Measurements from ENCODE around the gene PKDREJ. TPM values are rescaled to one million over a fixed set of nuclear protein-coding genes. Genes with fewer than 3 reads are reported as not detected.

PKDREJ gene
- total and polyA plus RNA-seq, 2 of the 4 experiments (the other 2 are of a cell fraction), result 0.02 TPM; not detected in 1

GRCh38 chr22:46278656-46279645, 15.8 kb upstream of the PKDREJ start:
- no peak for DNase-seq
- Histone ChIP-seq H3K4me1 (ENCODE audit: control insufficient read depth, insufficient read depth, low read length) (no peaks in the 10 kb centered on the region), H3K9me1 (ENCODE audit: insufficient read depth, low read length) (no peaks in the 10 kb centered on the region), H2BK15ac (ENCODE audit: low read depth, low read length) (no peak overlapping the region), H4K20me1 (ENCODE audit: insufficient read depth, low read length) (no peaks in the 10 kb centered on the region), H3K9ac (ENCODE audit: low read depth, low read length) (no peak overlapping the region), H4K5ac (ENCODE audit: low read depth, low read length) (no peak overlapping the region), H2AK5ac (ENCODE audit: low read depth, low read length) (no peak overlapping the region), H3K79me1 (ENCODE audit: low read depth in 1 of 2, low read length in 2 of 2) (no peaks in the 10 kb centered on the region; a peak in 2 of 4 replicates), H2AK9ac (replicated peaks; ENCODE audit: low read depth, low read length, poor library complexity) (no peak overlapping the region), H3K4me3 (ENCODE audit: insufficient read depth, low read depth, low read length) (no peak overlapping the region), H3K56ac (ENCODE audit: extremely low read depth, insufficient read depth, low read length) (no peak overlapping the region), H3K27ac (ENCODE audit: insufficient read depth, low read length) (no peak overlapping the region), H3K4me2 (ENCODE audit: low read depth, low read length) (no peak overlapping the region), H3K4ac (ENCODE audit: low read depth, low read length) (no peak overlapping the region), H2BK20ac (ENCODE audit: low read depth, low read length) (no peak overlapping the region), H2BK5ac (ENCODE audit: low read depth, low read length, poor library complexity, severe bottlenecking) (no peak overlapping the region), H3K9me3 (ENCODE audit: control insufficient read depth, insufficient read depth, low read length) (no peaks in the 10 kb centered on the region), H3K27me3 (ENCODE audit: control insufficient read depth, insufficient read depth, low read length) (no peaks in the 10 kb centered on the region), H3K23ac (ENCODE audit: low read depth, low read length) (no peak overlapping the region), H3K14ac (replicated peaks; ENCODE audit: low read depth, low read length) (no peak overlapping the region), H4K91ac (ENCODE audit: insufficient read depth, low read depth, low read length) (no peak overlapping the region), H3K36me3 (ENCODE audit: control insufficient read depth, insufficient read depth, low read length) (peaks cover 77% of the 10 kb centered on the region), H2BK120ac (ENCODE audit: low read depth, low read length) (no peak overlapping the region), H4K8ac (ENCODE audit: low read depth in 2 of 2, low read length in 2 of 2) (no peak overlapping the region), H3K18ac (ENCODE audit: low read depth, low read length) (no peak overlapping the region), H2AFZ (replicated peaks; ENCODE audit: low read length, poor library complexity) (no peak overlapping the region)
- POLR2A ChIA-PET (ENCODE audit: unreplicated experiment), result no interaction called here
- 99% methylated on average over 10 of the region's 22 CpGs; no CpG with 5 or more reads in 1 of the 2 experiments for WGBS, 2 experiments (ENCODE audit: extremely low coverage in 2 of 2, insufficient read length in 1 of 2)
- in situ Hi-C loops (cut with MboI; ENCODE audit: low sequenced_read_pairs), result no loop called here
- intact Hi-C loops (cut with micrococcal nuclease), result no loop called here
- CTCF ChIA-PET, result no interaction called here
- TF ChIP-seq MXI1 (IDR thresholded peaks at IDR 0.05; ENCODE audit: borderline replicate concordance, low read depth, low read length) (no peak), POLR2A (IDR thresholded peaks at IDR 0.05; ENCODE audit: low read depth, low read length) (no peak), RFX5 (IDR thresholded peaks at IDR 0.05; ENCODE audit: low read depth, low read length) (no peak), FOS (IDR thresholded peaks at IDR 0.05; ENCODE audit: low read depth, low read length) (no peak), ELK1 (IDR thresholded peaks at IDR 0.05; ENCODE audit: borderline replicate concordance, low read depth, low read length) (no peak), NFE2L2 (IDR thresholded peaks at IDR 0.05; ENCODE audit: low read depth, low read length) (no peak), USF2 (IDR thresholded peaks at IDR 0.05; ENCODE audit: low read depth, low read length) (no peak), MAZ (IDR thresholded peaks at IDR 0.05; ENCODE audit: borderline replicate concordance, low read depth, low read length) (no peak), CHD1 (IDR thresholded peaks at IDR 0.05; ENCODE audit: low read depth, low read length) (no peak)
- no TSS peak for BruUV-seq (replicated peaks)
- no peak for ATAC-seq (ENCODE audit: low read depth)
- dilution Hi-C loops (cut with HindIII; ENCODE audit: low sequenced_read_pairs, unreplicated experiment), result no loop called here
